PFSK-1 (cell line): ENCODE data around the gene ERFE.

Experiments
- FOXP2 ChIP-seq: optimal IDR thresholded peaks from 2 replicates; pipeline ENCODE3; 2011; ENCODE audit warnings: borderline replicate concordance, control low read depth, inconsistent platforms; ENCODE audit not compliant: insufficient read depth; ENCODE audit errors: extremely low read length, extremely low read depth
- POLR2AphosphoS5 ChIP-seq: IDR thresholded peaks from 2 replicates; pipeline ENCODE4 v1.6.1; 2012; ENCODE audit warnings: low read depth, mild to moderate bottlenecking, control low read depth, low read length, moderate library complexity
- SIN3A ChIP-seq: IDR thresholded peaks from 2 replicates; pipeline ENCODE4 v1.6.1; 2012; ENCODE audit warnings: mild to moderate bottlenecking, low read length, moderate library complexity, borderline replicate concordance; ENCODE audit not compliant: insufficient read depth
- TAF1 ChIP-seq: IDR thresholded peaks from 2 replicates; pipeline ENCODE4 v1.6.1; 2012; ENCODE audit warnings: low read length, control low read depth, borderline replicate concordance; ENCODE audit not compliant: insufficient read depth
- TF ChIP-seq, protein P1 (sequence below), 2 experiments: IDR thresholded peaks; 2 replicates each; pipeline versions ENCODE4 v1.6.1 to v1.8.0; 2011 to 2012; ENCODE audit warnings: low read depth in 2 of 2, low read length in 2 of 2, control low read depth in 1 of 2, inconsistent platforms in 1 of 2, mild to moderate bottlenecking in 1 of 2, moderate library complexity in 1 of 2; ENCODE audit not compliant: insufficient read depth in 1 of 2

ERFE gene

DNA sequence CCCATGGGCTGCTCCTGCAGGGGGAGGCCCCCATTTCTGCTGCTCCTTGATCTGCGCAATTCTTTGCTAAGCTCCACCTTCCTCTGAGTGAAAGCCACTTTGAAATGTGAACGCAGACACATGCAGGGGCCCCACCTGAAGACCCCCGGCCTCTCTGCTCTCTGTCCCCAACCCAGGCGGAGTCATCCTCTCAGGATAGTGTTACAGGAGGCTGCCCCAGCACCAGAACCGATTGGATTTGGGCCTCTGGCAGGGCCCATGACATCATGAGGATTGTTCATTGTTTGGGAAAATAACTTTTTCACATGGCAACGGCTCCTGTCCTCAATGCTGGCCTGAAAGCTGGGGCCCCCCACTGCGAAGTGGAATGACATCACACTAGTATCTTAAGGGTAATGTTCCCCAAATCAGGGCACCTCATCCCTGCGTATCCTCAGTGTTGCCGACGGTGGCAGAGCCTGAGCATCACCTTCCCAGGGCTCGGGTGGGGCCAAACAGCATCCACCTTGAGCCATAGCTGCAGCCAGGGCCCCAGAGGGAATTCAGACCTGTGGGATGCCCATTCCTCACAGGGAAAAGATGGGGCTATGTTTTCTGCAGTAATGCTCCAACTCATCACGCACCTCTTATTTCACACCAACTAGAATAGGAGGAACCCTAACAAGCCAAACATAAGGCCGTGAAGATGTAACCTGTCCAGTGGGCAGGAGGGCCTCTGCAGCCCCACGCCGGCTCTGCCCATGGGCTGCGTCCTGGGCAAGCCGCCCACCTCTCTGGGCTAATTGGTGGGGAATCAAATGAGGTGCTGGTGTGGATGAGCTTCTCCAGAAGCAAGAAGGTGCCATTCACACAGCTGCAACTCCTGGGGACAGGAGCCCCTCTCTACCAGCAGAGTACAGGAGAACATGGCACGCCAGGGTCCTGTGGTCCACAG, 2.7 kb upstream of the ERFE start:
- TF ChIP-seq SIN3A (no peak), FOXP2 (no peak), POLR2AphosphoS5 (no peak), TAF1 (no peak)
- TF ChIP-seq, protein P1, sequence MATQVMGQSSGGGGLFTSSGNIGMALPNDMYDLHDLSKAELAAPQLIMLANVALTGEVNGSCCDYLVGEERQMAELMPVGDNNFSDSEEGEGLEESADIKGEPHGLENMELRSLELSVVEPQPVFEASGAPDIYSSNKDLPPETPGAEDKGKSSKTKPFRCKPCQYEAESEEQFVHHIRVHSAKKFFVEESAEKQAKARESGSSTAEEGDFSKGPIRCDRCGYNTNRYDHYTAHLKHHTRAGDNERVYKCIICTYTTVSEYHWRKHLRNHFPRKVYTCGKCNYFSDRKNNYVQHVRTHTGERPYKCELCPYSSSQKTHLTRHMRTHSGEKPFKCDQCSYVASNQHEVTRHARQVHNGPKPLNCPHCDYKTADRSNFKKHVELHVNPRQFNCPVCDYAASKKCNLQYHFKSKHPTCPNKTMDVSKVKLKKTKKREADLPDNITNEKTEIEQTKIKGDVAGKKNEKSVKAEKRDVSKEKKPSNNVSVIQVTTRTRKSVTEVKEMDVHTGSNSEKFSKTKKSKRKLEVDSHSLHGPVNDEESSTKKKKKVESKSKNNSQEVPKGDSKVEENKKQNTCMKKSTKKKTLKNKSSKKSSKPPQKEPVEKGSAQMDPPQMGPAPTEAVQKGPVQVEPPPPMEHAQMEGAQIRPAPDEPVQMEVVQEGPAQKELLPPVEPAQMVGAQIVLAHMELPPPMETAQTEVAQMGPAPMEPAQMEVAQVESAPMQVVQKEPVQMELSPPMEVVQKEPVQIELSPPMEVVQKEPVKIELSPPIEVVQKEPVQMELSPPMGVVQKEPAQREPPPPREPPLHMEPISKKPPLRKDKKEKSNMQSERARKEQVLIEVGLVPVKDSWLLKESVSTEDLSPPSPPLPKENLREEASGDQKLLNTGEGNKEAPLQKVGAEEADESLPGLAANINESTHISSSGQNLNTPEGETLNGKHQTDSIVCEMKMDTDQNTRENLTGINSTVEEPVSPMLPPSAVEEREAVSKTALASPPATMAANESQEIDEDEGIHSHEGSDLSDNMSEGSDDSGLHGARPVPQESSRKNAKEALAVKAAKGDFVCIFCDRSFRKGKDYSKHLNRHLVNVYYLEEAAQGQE (IDR thresholded peaks at IDR 0.05; ENCODE audit: insufficient read depth in 1 of 2, low read depth in 2 of 2, low read length in 2 of 2): no peak

DNA sequence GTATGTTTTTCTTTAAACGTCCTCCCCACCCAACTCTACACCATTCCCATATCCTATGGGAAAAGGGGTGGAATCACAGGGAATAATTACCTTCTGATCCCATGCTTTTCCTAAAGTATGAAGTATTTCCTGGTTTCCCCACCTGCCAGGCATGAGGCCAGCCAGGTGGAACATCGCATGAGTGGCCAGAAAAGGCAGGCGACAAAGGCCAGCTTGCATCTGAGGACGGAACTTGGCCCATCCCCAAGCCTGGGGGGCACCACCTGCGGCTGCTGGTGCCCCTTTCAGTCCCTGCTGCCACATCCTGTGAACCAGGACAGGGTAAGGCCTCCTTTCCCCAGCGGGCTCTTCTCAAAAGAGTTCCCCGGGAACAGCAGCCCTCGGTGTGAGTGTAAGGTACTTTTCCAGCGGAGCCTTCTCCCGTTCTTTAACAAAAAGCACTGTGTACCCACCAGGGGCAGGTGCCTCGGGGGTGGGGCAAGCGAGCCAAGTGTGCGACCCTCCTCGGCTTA, 1.2 kb upstream of the ERFE start:
- TF ChIP-seq TAF1: no peak

DNA sequence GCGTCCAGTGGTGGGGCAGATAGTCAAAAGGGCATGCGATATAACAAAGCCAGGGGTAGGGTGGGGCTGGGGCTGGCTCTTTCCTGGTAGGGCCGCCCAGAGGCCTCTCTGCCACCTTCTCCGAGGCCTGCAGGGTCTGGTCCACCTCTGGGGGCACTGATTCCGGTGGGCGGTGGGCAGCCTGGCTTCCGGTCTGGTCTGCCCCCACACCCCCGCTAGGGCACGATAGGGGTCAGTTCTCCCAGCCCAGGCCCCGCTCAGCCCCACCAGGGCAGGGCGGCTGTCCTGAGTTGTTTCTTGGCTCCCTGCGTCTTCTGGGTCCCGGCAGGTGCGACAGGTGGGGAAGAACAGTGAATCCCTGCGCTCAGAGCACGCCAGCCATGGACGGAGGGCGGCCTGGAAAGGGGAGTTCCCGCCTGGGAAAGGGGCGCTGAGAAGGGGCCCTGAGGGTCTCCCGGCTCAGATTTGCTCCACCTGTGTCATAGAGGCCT, 707 bp upstream of the ERFE start:
- TF ChIP-seq POLR2AphosphoS5 (no peak), TAF1 (no peak), SIN3A (no peak), FOXP2 (no peak)
- TF ChIP-seq, protein P1 (IDR thresholded peaks at IDR 0.05; ENCODE audit: insufficient read depth in 1 of 2, low read depth in 2 of 2, low read length in 2 of 2): no peak

DNA sequence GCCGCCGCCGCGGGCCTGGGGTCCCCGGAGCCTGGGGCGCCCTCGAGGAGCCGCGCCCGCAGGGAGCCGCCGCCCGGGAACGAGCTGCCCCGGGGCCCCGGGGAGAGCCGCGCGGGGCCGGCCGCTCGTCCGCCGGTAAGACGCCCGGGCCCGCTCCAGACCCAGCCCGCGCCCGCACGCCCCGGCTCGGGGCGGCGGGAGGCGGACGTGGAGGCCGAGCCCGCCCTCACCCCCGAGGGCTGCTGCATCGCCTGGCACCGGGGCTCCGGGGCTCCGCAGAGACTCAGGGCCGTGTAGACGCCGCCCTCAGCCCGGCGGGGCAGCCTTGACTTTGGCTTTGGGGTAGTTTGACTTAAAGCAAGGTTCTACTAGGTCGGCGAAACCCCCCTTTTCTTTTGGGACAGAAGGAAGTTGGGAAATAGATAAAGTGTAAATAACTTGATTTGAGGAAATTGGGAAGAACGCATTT, 335 bp downstream of the ERFE start:
- TF ChIP-seq TAF1 (no peak), FOXP2 (no peak), SIN3A (no peak), POLR2AphosphoS5 (no peak)
- TF ChIP-seq, protein P1 (IDR thresholded peaks at IDR 0.05; ENCODE audit: insufficient read depth in 1 of 2, low read depth in 2 of 2, low read length in 2 of 2): no peak

DNA sequence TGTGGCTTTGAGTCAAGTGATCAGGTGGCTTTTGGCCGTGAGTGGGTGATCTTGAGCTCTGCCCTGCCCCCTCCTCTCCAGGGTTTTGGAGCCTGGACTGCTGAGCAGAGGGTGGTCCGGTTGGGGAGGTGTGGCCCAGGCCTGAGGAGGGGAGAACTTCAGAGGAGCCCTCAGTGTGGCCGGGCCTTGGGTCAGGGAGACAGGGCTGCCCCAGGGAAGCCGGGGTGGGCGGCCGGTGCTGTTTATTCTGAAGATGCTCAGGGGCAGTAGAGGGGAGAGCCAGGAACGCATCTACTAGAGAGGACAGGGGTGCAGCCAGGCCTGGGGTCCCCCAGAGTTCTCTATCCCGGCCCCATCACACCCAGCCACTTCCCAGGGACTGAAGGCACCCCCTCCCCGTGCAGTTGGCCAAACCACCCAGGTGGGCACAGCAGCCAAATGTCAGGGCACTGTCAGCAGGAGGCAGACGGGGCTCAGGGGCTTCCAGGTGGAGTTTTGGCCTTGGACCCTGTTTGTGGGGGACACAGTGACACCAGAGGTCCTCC, 963 bp downstream of the ERFE start:
- TF ChIP-seq SIN3A: no peak
- no peak for TF ChIP-seq POLR2AphosphoS5
- TF ChIP-seq FOXP2: no peak
